EH (cell line): ENCODE measurements around the gene DES.

Experiments used
- DNase-seq: peaks from one replicate; pipeline ENCODE4 v3.0.0-alpha.2; 2015; ENCODE audit warnings: low read depth

The DES gene

DNA sequence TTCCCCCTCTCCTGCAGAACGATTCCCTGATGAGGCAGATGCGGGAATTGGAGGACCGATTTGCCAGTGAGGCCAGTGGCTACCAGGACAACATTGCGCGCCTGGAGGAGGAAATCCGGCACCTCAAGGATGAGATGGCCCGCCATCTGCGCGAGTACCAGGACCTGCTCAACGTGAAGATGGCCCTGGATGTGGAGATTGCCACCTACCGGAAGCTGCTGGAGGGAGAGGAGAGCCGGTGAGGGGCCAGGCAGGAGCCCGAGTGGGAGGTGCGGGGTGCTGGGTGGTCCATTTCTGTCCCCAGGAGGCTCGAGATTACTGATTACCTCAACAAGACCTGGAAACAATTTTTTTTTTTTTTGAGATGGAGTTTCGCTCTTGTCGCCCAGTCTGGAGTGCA is 3.1 kb downstream of the DES start:
- no peak for DNase-seq

- no peak for DNase-seq
These were observed 4.9 kb downstream of the DES start for GRCh38 chr2:219422952-219423534.

GRCh38 chr2:219423652-219424377 is 5.6 kb downstream of the DES start:
- DNase-seq: no peak

GRCh38 chr2:219425238-219426067 is 7.3 kb downstream of the DES start:
- DNase-seq: no peak

- DNase-seq: no peak
These were observed 7.9 kb downstream of the DES start for GRCh38 chr2:219426068-219426443.

- DNase-seq: no peak
These were observed 8.5 kb downstream of the DES start for GRCh38 chr2:219426534-219427136.

- peak; percentile 19 for DNase-seq
These were observed 10.3 kb downstream of the DES start for GRCh38 chr2:219428469-219428868.

GRCh38 chr2:219429958-219430606 is 11.9 kb downstream of the DES start:
- no peak for DNase-seq

DNA sequence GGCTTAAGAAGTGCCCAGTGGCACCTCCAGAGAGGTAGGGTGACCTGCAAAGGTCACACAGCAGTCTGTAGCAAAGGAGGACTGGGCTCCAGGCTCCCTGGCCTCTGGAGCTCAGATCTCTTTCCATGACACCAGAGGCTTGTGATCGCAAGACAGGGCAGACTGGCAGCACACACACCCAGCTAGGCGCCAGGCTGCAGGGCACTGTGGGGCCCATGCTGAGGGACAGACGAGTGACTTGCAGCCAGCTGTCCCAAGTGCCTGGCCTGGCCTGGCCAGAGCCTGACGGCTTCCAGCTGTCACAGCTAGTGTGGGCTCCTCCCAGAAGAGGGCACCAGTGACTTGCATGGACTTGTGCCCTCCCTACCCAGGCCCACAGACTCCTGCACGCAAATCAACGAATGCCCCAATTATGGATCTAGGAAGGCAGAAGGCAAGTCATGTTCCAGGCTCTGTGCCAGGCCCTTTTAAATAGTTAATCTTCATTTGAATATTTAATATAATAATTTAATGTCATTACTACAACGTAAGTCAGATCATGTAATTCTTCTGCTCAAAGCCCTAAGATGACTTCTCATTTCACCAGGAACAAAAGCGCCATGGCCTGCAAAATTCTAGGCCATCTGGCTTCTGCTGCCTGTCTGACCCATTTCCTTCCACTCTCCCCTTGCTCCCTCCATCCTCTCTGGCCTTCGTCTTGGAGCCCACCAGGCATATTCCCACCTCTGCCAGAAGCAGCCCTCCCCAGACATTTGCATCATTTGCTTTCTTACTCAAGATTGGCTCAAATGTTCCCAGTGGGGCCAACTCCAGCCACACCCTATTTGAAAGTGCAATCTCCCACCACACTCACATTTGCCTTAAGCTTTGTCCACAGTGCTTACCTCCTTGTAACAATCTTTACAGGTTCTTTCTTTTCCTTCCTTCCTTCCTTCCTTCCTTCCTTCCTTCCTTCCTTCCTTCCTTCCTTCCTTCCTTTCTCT is 12.7 kb downstream of the DES start:
- peak; percentile 58 for DNase-seq

- peak; percentile 72 for DNase-seq
These were observed 15.7 kb downstream of the DES start for GRCh38 chr2:219433666-219434467.

- no peak for DNase-seq
These were observed 16.2 kb downstream of the DES start for GRCh38 chr2:219434468-219434717.

- DNase-seq: no peak
These were observed 16.7 kb downstream of the DES start, which contains the start of gene SPEG for GRCh38 chr2:219434718-219435525. Gene SPEG (plus strand): TSS chr2:219434843. CDS start chr2:219434978, 135 bp downstream.

DNA sequence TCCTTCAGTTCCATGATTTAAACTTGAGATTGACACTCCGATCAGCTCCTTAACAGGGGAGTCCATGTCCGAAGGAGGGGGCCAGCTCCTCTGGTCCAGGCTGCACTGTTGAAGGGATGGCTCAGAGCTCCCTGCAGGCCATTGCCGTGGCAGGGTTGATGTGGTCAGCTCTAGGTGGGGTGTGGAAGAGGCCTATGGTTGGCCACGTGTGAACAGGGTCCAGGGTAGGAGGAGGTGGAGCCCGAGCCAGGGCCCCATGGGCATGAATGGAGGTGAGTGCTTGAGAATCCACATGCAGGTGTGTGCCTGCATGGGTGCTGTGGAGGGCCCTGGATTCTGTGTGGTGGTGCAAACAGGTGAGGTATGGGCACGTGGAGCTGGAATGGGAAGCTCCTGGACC is 17.5 kb downstream of the DES start:
- no peak for DNase-seq

DNA sequence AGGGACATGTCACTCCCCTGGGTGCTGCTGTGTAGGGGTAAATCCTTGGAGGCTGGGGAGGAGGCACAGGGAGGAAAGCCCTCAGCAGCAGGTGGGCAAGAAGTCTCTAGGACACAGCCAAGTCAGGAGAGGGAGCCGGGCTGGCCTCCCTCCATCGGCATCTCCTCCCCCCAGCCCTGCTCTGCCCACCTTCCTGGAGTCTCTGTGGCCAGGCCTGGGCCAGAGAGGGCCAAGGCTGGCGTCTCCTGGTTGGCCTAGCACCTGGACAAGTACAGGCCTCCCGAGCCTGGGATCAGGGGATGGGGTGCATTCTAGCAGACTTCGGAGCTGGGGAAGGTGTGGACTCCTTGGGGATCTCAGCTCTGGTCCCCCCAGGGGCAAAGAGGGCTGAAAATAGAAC is 18.3 kb downstream of the DES start:
- DNase-seq: no peak

- no peak for DNase-seq
These were observed 19.0 kb downstream of the DES start for GRCh38 chr2:219437141-219437540.

GRCh38 chr2:219437690-219438206 is 19.6 kb downstream of the DES start:
- DNase-seq: no peak

DNA sequence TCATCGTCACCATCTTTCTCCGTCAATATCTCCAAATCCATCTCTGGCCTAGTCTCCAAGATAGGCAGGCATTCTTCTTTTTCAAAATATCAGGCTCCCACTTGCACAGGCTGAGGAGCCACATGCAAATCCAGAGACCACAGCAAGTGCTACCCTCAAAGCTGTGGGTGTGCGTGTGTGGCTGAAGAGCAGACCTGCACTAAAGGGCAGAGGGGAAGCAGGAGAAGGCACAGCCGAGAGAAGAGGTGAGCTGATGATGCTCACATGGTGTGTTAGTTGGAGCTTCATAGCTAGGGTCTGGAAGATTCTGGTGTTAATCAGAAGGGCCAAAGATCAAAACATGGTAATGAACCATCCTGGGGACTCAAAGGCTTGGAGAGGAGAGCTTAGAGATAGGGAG is 20.3 kb downstream of the DES start:
- DNase-seq: no peak

DNA sequence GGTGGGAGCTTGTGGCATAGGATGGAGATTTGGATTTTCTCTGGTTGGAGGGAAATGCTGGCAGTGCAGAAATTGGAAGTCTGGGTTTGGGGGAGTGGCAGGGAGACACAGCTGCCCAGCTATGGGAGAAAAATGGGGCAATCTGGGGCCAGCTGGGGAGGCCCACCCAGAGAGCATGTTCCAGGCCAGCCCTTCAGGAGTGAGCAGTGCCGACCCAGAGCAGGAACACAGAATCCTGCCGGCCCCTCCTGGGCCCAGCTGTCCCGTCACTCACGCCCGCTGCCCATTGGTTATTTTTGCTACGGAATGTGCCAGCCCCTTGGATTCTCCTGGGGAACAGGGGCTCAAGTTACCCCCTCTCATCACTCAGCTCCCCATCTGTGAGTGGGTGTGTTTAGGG is 21.3 kb downstream of the DES start:
- DNase-seq: no peak
